GM12878 (cell line): Measurements from ENCODE around the gene RGSL1. TPM values are rescaled to one million over a fixed set of nuclear protein-coding genes. Genes with fewer than 3 reads are reported as not detected.

Experiments
- ATAC-seq: fragments of 200-7000 bp; cut with Tn5 transposase; 3 replicates; pipeline ENCODE4 v1.9.1; 2020; ENCODE audit warnings: mild to moderate bottlenecking, moderate library complexity
- BruUV-seq: library from RNA; stranded (reverse); fragments of 400-500 nt; replicated peaks from 2 replicates; lab custom pipeline; 2021; lab: Mats Ljungman, UMichigan
- CTCF ChIA-PET: fragments of 300-600 bp; sonication (Branson Sonifier 250); formaldehyde crosslinking; extraction: SDS; loops from one replicate; lab custom pipeline; 2021; ENCODE audit warnings: inconsistent platforms; lab: Yijun Ruan, JAX
- POLR2A ChIA-PET: fragments of 350-600 bp; formaldehyde crosslinking; extraction: SDS; loops from one replicate; lab custom pipeline; 2021; ENCODE audit warnings: inconsistent platforms; lab: Charles Lee
- RAD21 ChIA-PET: fragments of 300-600 bp; sonication (Branson Sonifier 250); formaldehyde crosslinking; loops from one replicate; lab custom pipeline; 2023; ENCODE audit warnings: antibody characterized with exemption; ENCODE audit not compliant: unreplicated experiment; lab: Charles Lee
- SMC1A ChIA-PET: fragments of 300-600 bp; sonication (Branson Sonifier 250); formaldehyde crosslinking; loops from one replicate; lab custom pipeline; 2023; ENCODE audit not compliant: unreplicated experiment, uncharacterized antibody; lab: Charles Lee
- DNase-seq: peaks from one replicate; pipeline ENCODE4 v3.0.0-alpha.2; 2011; ENCODE audit warnings: low read depth, low spot score
- FAIRE-seq: peaks from 3 replicates; lab custom pipeline; 2011; peaks lifted over from hg19 to GRCh38; lab: Jason Lieb, UNC
- H2AFZ ChIP-seq: 2 replicates; pipeline ENCODE4 v1.6.0; 2011; ENCODE audit warnings: low read depth, low read length, control low read depth; ENCODE audit not compliant: control insufficient read depth
- H3K27ac ChIP-seq: 2 replicates; pipeline ENCODE4 v1.5.1; 2011; ENCODE audit warnings: control low read depth; ENCODE audit not compliant: control insufficient read depth, insufficient read depth
- H3K27me3 ChIP-seq, 2 experiments: replicated peaks in 1 of 2; 2 replicates each; pipeline versions ENCODE4 v1.6.0 to v1.6.1; 2011; ENCODE audit warnings: low read length in 1 of 2; ENCODE audit not compliant: control insufficient read depth in 2 of 2, insufficient read depth in 2 of 2
- H3K36me3 ChIP-seq, 2 experiments: 2 replicates each; pipeline ENCODE4 v1.5.1; 2011; ENCODE audit warnings: low read length in 1 of 2; ENCODE audit not compliant: control insufficient read depth in 2 of 2, insufficient read depth in 2 of 2
- H3K4me1 ChIP-seq: 2 replicates; pipeline ENCODE4 v1.6.1; 2011; ENCODE audit warnings: mild to moderate bottlenecking, low read length, moderate library complexity, mixed read lengths; ENCODE audit not compliant: control insufficient read depth, insufficient read depth
- H3K4me2 ChIP-seq: 2 replicates; pipeline ENCODE4 v1.6.0; 2011; ENCODE audit warnings: control low read depth; ENCODE audit not compliant: control insufficient read depth, insufficient read depth
- H3K4me3 ChIP-seq: fragments of 200-600 bp; sonication (generic); 2 replicates; pipeline ENCODE4 v1.5.1; 2016
- H3K79me2 ChIP-seq: 2 replicates; pipeline ENCODE4 v1.6.0; 2011; ENCODE audit warnings: low read length; ENCODE audit not compliant: control insufficient read depth, insufficient read depth
- H3K9ac ChIP-seq: 2 replicates; pipeline ENCODE4 v1.8.0; 2011; ENCODE audit warnings: low read length, control low read depth, mixed read lengths; ENCODE audit not compliant: control insufficient read depth, insufficient read depth
- H3K9me3 ChIP-seq: replicated peaks from 3 replicates; pipeline ENCODE4 v1.5.1; 2011; ENCODE audit warnings: mild to moderate bottlenecking, low read length; ENCODE audit not compliant: control insufficient read depth, insufficient read depth
- H4K20me1 ChIP-seq: 2 replicates; pipeline ENCODE4 v1.6.0; 2011; ENCODE audit not compliant: control insufficient read depth, insufficient read depth
- EED ChIP-seq: sonication (generic); IDR thresholded peaks from 2 replicates; pipeline ENCODE4 v1.6.1; 2016; ENCODE audit warnings: antibody characterized with exemption, low read depth
- RUNX3 ChIP-seq: IDR thresholded peaks from 2 replicates; pipeline ENCODE4 v1.6.1; 2012; ENCODE audit warnings: low read length, inconsistent platforms
- whole genome bisulfite sequencing: methylation state at CpG from one replicate; pipeline ENCODE4 v1.1.6; 2016; ENCODE audit warnings: low lambda C conversion rate; ENCODE audit not compliant: insufficient replicate concordance, insufficient coverage; ENCODE audit errors: missing lambda C conversion rate; 5-methylcytosine and 5-hydroxymethylcytosine counted together
- in situ Hi-C: fragments of 300-500 bp; cut with MboI; formaldehyde crosslinking; loops from 9 replicates; pipeline ENCODE4 v1.14.3; 2018; ENCODE audit warnings: mixed read lengths
- intact Hi-C: fragments of 100-400 bp; cut with micrococcal nuclease; formaldehyde crosslinking; loops from one replicate; pipeline ENCODE4 v1.14.2; 2022; ENCODE audit not compliant: unreplicated experiment
- polyA plus RNA-seq, 11 experiments: library from polyadenylated mRNA; depleted of rRNA in 4 of 11; unstranded in 6 of 11; stranded (reverse) in 5 of 11; fragments of >200 nt; fragmentation: Nextera tagmentation in 4 of 11; fragmentation: Illumina TruSeq in 1 of 11; extraction: Ambion mirVana in 4 of 11; extraction: Trizol in 1 of 11; gene quantifications; 1 replicate in 1 of 11; 2 replicates in 10 of 11; pipeline versions ENCODE4 v1.2.1 to v1.2.3, GENCODE V29; 2011 to 2016; ENCODE audit warnings: inconsistent platforms in 2 of 11, missing spikeins in 2 of 11, low read depth in 1 of 11
- total RNA-seq, 4 experiments: library from RNA; depleted of rRNA in 3 of 4; stranded (reverse); fragments of >200 nt in 3 of 4; fragmentation: Illumina TruSeq in 1 of 4; extraction: Trizol in 1 of 4; gene quantifications; 2 replicates each; pipeline versions ENCODE4 v1.2.1 to v1.2.3, GENCODE V29; 2013 to 2021
- TF ChIP-seq, protein P1 (sequence below): fragments of 450-650 bp; IDR thresholded peaks from 2 replicates; pipeline ENCODE4 v1.6.1; 2017; ENCODE audit warnings: mild to moderate bottlenecking, moderate library complexity
- TF ChIP-seq, protein P2 (sequence below): fragments of 450-650 bp; IDR thresholded peaks from 2 replicates; pipeline ENCODE4 v1.6.1; 2018; ENCODE audit warnings: borderline replicate concordance, mild to moderate bottlenecking; ENCODE audit not compliant: partially characterized antibody

Gene RGSL1
- total and polyA plus RNA-seq, 10 of the 15 experiments (the other 5 are each of a cell fraction or from before 2014, with no cell fraction given): 0.05 to 0.28 (median 0.27) TPM; not detected in 5

DNA sequence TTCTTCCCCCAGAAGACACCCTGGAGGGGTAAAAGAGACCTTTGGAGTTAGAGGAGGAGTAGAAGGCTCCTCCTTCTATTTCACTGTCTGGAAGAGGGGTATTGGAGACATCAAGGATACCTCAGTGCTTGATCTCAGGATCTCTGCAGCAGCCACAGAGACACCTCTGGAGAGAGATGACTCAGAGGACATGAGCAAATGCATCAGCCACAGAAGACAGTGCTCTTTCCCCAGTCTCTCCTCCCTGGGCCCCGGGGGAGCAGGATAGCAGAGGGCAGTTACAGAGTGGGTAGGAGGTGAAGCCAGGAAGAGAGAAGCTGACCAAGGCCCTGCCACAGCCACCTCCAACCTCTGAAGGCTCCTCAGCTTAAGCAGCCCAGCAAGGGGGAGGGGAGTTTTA lies 34.2 kb upstream of the RGSL1 start:
- WGBS: 0% methylated on average over 1 of the region's 1 CpG
- in situ Hi-C loops (no loop called here), intact Hi-C loops (no loop called here)
- no peaks in the 10 kb centered on the region for H3K36me3 ChIP-seq
- H3K9ac ChIP-seq: no peak overlapping the region
- ChIA-PET RAD21 (interaction anchor here (1.4 kb wide), 1 partner anchor 272 kb away, joined by 5 read pairs; no protein-coding TSS in a partner anchor), CTCF (interaction anchor here (1.9 kb wide), 1 partner anchor 19 kb away, joined by 6 read pairs; no protein-coding TSS in a partner anchor), POLR2A (no interaction called here), SMC1A (no interaction called here)
- BruUV-seq: no TSS peak
- no peak for FAIRE-seq
- H2AFZ ChIP-seq: 0 out of 2 replicates have a peak overlapping the region, but pooled peaks have one; percentile 5
- no peak for DNase-seq
- no peak overlapping the region for H3K4me2 ChIP-seq
- no peaks in the 10 kb centered on the region for H3K9me3 ChIP-seq
- H4K20me1 ChIP-seq: no peaks in the 10 kb centered on the region
- H3K27me3 ChIP-seq: no peaks in the 10 kb centered on the region
- no peak overlapping the region for H3K27ac ChIP-seq
- H3K4me3 ChIP-seq: no peak overlapping the region
- TF ChIP-seq, protein P1, sequence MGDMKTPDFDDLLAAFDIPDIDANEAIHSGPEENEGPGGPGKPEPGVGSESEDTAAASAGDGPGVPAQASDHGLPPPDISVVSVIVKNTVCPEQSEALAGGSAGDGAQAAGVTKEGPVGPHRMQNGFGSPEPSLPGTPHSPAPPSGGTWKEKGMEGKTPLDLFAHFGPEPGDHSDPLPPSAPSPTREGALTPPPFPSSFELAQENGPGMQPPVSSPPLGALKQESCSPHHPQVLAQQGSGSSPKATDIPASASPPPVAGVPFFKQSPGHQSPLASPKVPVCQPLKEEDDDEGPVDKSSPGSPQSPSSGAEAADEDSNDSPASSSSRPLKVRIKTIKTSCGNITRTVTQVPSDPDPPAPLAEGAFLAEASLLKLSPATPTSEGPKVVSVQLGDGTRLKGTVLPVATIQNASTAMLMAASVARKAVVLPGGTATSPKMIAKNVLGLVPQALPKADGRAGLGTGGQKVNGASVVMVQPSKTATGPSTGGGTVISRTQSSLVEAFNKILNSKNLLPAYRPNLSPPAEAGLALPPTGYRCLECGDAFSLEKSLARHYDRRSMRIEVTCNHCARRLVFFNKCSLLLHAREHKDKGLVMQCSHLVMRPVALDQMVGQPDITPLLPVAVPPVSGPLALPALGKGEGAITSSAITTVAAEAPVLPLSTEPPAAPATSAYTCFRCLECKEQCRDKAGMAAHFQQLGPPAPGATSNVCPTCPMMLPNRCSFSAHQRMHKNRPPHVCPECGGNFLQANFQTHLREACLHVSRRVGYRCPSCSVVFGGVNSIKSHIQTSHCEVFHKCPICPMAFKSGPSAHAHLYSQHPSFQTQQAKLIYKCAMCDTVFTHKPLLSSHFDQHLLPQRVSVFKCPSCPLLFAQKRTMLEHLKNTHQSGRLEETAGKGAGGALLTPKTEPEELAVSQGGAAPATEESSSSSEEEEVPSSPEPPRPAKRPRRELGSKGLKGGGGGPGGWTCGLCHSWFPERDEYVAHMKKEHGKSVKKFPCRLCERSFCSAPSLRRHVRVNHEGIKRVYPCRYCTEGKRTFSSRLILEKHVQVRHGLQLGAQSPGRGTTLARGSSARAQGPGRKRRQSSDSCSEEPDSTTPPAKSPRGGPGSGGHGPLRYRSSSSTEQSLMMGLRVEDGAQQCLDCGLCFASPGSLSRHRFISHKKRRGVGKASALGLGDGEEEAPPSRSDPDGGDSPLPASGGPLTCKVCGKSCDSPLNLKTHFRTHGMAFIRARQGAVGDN: no peak
- 0 out of 2 replicates have a peak, but pooled peaks have one; percentile 28 for TF ChIP-seq RUNX3
- peak; percentile 68; the same call in 1 of the 2 replicates for TF ChIP-seq EED
- TF ChIP-seq, protein P2, sequence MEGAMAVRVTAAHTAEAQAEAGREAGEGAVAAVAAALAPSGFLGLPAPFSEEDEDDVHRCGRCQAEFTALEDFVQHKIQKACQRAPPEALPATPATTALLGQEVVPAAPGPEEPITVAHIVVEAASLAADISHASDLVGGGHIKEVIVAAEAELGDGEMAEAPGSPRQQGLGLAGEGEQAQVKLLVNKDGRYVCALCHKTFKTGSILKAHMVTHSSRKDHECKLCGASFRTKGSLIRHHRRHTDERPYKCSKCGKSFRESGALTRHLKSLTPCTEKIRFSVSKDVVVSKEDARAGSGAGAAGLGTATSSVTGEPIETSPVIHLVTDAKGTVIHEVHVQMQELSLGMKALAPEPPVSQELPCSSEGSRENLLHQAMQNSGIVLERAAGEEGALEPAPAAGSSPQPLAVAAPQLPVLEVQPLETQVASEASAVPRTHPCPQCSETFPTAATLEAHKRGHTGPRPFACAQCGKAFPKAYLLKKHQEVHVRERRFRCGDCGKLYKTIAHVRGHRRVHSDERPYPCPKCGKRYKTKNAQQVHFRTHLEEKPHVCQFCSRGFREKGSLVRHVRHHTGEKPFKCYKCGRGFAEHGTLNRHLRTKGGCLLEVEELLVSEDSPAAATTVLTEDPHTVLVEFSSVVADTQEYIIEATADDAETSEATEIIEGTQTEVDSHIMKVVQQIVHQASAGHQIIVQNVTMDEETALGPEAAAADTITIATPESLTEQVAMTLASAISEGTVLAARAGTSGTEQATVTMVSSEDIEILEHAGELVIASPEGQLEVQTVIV: no peak
- ATAC-seq: peak; percentile 24; the same call in 2 of the 3 replicates
- no peaks in the 10 kb centered on the region for H3K79me2 ChIP-seq
- peaks cover 4% of the 10 kb centered on the region; the same call in 1 of the 2 replicates for H3K4me1 ChIP-seq
